OCI-LY3 (cell line): ENCODE data around the gene RELL2.

Experiments used
- H2AFZ ChIP-seq: fragments of 200-600, 300-600 bp; shearing (Covaris generic); 2 replicates; pipeline ENCODE4 v1.6.0; 2014; ENCODE audit warnings: antibody characterized with exemption, low read depth, low read length
- H3K27ac ChIP-seq: fragments of 200-600, 300-600 bp; sonication (generic); 2 replicates; pipeline ENCODE4 v1.5.1; 2014; ENCODE audit warnings: mild to moderate bottlenecking, low read length, moderate library complexity, mixed read lengths
- H3K27me3 ChIP-seq: fragments of 200-600, 300-600 bp; sonication (generic); 2 replicates; pipeline ENCODE4 v1.6.1; 2014; ENCODE audit warnings: low read depth, low read length, mixed read lengths
- H3K36me3 ChIP-seq: fragments of 200-600, 300-600 bp; sonication (generic); replicated peaks from 2 replicates; pipeline ENCODE3; 2014; ENCODE audit warnings: low read depth, low read length, mixed read lengths
- H3K4me1 ChIP-seq: fragments of 300-600, 200-600 bp; sonication (generic); 2 replicates; pipeline ENCODE4 v1.6.1; 2014; ENCODE audit warnings: low read length, mixed read lengths
- H3K4me2 ChIP-seq: fragments of 200-600, 300-600 bp; sonication (generic); 2 replicates; pipeline ENCODE4 v1.6.1; 2014; ENCODE audit warnings: low read length, mixed read lengths
- H3K4me3 ChIP-seq: fragments of 300-600, 200-600 bp; sonication (generic); 2 replicates; pipeline ENCODE4 v1.5.1; 2014; ENCODE audit warnings: antibody characterized with exemption, mild to moderate bottlenecking, low read length, moderate library complexity
- H3K79me2 ChIP-seq: fragments of 300-600, 200-600 bp; shearing (Covaris generic); 2 replicates; pipeline ENCODE4 v1.6.1; 2014; ENCODE audit warnings: mild to moderate bottlenecking, low read length, mixed read lengths
- H3K9ac ChIP-seq: fragments of 300-600, 200-600 bp; shearing (Covaris generic); 2 replicates; pipeline ENCODE4 v1.6.0; 2014; ENCODE audit warnings: mild to moderate bottlenecking, low read length, moderate library complexity
- H3K9me3 ChIP-seq: fragments of 200-600, 300-600 bp; shearing (Covaris generic); 2 replicates; pipeline ENCODE4 v1.6.1; 2014; ENCODE audit warnings: low read length, mixed read lengths; ENCODE audit not compliant: insufficient read depth
- H4K20me1 ChIP-seq: fragments of 200-600, 300-600 bp; sonication (generic); 2 replicates; pipeline ENCODE4 v1.6.1; 2016; ENCODE audit warnings: low read length, mixed read lengths; ENCODE audit not compliant: insufficient read depth
- EZH2phosphoT487 ChIP-seq: fragments of 200-600 bp; shearing (Covaris generic); IDR thresholded peaks from 2 replicates; pipeline ENCODE4 v1.6.1; 2018; ENCODE audit warnings: antibody characterized with exemption, mixed run types, low read depth
- TF ChIP-seq, protein P1 (sequence below): fragments of 200-600, 300-600 bp; sonication (generic); IDR thresholded peaks from 2 replicates; pipeline ENCODE4 v1.5.1; 2014; ENCODE audit warnings: antibody characterized with exemption, low read length, low read depth

RELL2 gene

DNA sequence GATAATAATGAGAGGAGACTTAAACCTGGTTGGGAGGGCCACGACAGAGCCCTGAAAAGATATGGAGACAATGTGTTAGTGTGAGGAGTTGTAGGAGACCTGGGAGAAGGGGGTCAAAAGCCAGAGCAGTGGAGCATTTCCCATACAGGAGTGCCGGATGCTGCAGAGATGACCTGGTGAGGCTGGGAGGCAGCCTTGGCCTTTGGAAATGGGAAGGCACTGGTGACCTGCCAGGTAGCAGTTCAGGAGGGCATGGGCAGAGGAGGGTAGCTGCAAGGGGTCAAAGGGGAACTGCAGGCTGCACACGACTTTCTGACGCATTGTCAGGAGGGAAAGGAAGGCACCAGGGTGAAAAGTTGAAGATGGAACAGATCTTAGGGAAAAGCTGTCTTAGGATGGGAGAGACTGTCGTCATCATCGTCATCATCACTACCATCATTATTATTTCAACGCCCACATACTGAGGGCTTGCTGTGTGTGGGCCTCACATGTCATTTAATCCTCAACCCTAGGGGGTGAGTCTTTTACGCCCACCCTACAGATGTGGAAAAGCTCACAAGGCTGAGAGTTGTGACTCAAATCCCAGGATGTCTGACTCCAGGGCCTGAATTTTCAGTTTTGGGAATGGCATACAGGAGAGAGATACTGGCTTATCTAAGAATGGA, 31.9 kb downstream of the RELL2 start:
- Histone ChIP-seq H3K36me3 (no peaks in the 10 kb centered on the region), H3K4me2 (no peak overlapping the region), H2AFZ (no peak overlapping the region), H3K4me1 (peaks cover 4% of the 10 kb centered on the region; the same call in 1 of the 2 replicates), H3K79me2 (no peaks in the 10 kb centered on the region), H3K27me3 (no peaks in the 10 kb centered on the region), H3K27ac (no peak overlapping the region), H3K4me3 (no peak overlapping the region), H4K20me1 (no peaks in the 10 kb centered on the region), H3K9me3 (no peaks in the 10 kb centered on the region), H3K9ac (no peak overlapping the region)
- TF ChIP-seq, protein P1, sequence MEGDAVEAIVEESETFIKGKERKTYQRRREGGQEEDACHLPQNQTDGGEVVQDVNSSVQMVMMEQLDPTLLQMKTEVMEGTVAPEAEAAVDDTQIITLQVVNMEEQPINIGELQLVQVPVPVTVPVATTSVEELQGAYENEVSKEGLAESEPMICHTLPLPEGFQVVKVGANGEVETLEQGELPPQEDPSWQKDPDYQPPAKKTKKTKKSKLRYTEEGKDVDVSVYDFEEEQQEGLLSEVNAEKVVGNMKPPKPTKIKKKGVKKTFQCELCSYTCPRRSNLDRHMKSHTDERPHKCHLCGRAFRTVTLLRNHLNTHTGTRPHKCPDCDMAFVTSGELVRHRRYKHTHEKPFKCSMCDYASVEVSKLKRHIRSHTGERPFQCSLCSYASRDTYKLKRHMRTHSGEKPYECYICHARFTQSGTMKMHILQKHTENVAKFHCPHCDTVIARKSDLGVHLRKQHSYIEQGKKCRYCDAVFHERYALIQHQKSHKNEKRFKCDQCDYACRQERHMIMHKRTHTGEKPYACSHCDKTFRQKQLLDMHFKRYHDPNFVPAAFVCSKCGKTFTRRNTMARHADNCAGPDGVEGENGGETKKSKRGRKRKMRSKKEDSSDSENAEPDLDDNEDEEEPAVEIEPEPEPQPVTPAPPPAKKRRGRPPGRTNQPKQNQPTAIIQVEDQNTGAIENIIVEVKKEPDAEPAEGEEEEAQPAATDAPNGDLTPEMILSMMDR: no peak
- no peak for TF ChIP-seq EZH2phosphoT487

DNA sequence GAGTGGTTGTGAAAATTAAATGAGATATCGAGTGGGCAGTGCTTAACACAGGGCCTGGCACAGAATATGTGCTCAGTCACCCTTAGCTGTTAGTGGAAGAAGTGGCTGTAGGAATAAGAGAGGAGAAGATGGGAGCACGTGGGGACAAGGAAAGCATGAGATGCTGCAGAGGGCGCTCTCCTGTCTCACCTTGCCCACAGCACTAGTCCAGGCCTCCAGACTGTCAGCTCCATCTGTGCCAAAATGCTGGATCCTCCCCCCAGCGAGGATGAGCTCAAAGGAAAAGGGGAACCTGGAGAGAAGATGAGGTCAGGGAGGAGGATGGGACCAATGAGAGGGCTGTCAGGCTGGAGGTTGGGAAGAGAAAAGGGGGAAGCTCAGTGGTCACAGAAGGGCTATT, 32.7 kb downstream of the RELL2 start:
- Histone ChIP-seq H3K9me3 (no peaks in the 10 kb centered on the region), H2AFZ (no peak overlapping the region), H3K4me3 (no peak overlapping the region), H3K9ac (no peak overlapping the region), H3K27ac (no peak overlapping the region), H3K79me2 (no peaks in the 10 kb centered on the region), H3K36me3 (no peaks in the 10 kb centered on the region), H3K4me1 (peaks cover 4% of the 10 kb centered on the region; the same call in 1 of the 2 replicates), H4K20me1 (no peaks in the 10 kb centered on the region), H3K4me2 (no peak overlapping the region), H3K27me3 (no peaks in the 10 kb centered on the region)
- TF ChIP-seq, protein P1: peak; percentile 17; the same call in 1 of the 2 replicates
- no peak for TF ChIP-seq EZH2phosphoT487

DNA sequence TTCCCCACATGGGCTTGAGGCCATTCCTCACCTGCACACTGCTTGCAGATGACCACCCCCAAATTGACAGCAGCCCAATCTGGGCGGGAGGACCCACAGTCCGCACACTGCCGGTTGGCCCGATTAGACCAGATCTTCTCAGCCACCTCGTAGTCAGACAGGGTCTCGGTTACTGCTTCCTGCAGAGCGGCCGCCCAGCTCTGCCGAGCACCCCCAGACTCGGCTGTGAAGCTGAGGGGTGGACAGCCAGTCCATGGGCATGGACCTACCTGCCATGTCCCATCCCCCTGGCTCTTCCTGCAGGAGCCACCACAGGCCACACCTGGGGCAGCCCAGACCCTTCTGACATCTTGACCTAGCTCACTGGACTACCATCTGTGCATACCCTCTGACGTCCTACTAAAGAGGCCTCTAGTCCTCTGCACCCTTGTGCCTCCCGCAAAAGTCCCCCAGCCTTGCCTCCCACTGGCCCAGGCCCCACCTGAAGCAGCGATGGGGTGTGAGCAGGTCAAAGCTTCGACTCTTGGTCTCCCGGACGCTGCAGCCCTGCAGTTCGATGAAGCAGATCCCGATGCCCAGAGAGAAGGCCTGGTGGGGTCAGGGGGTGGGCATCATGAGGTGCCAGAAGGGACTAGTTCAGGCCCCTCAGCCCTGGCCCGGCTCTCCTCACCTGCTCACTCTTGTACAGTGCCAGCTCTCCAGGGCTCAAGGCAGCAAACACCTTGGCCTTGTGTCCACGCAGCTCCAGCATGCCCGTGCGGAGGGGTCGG, 35.5 kb downstream of the RELL2 start:
- H3K4me1 ChIP-seq: no peaks in the 10 kb centered on the region
- no peak overlapping the region for H3K4me2 ChIP-seq
- H3K27ac ChIP-seq: no peak overlapping the region
- H3K36me3 ChIP-seq: no peaks in the 10 kb centered on the region
- no peak overlapping the region for H2AFZ ChIP-seq
- no peak overlapping the region for H3K9ac ChIP-seq
- no peaks in the 10 kb centered on the region for H3K9me3 ChIP-seq
- no peaks in the 10 kb centered on the region for H3K79me2 ChIP-seq
- H4K20me1 ChIP-seq: no peaks in the 10 kb centered on the region
- H3K4me3 ChIP-seq: no peak overlapping the region
- H3K27me3 ChIP-seq: no peaks in the 10 kb centered on the region
- TF ChIP-seq, protein P1: no peak
